ENCODE measurements around the gene ADM5.

ADM5 gene

GRCh38 chr19:49658566-49659442 lies 30.6 kb upstream of the ADM5 start:
- no peak for DNase-seq

GRCh38 chr19:49660338-49660961 lies 28.9 kb upstream of the ADM5 start:
- no peak for DNase-seq

- no peak for DNase-seq
Observed at GRCh38 chr19:49662011-49662410, 27.4 kb upstream of the ADM5 start.

- no peak for DNase-seq
Observed at GRCh38 chr19:49663224-49663623, 26.2 kb upstream of the ADM5 start.

- DNase-seq = peak; percentile 91
Observed at GRCh38 chr19:49664171-49665035, 25.0 kb upstream of the ADM5 start.

- no peak for DNase-seq
Observed at GRCh38 chr19:49665036-49665350, 24.4 kb upstream of the ADM5 start.

- DNase-seq = peak; percentile 99
Observed at GRCh38 chr19:49665351-49666119, 23.9 kb upstream of the ADM5 start, which contains the start of the genes BCL2L12 and IRF3. TSS of gene BCL2L12 (plus strand) at chr19:49665933. CDS start at chr19:49666693, 760 bp downstream. TSS of gene IRF3 (minus strand) at chr19:49665857. CDS start at chr19:49664838, 1,019 bp downstream.

GRCh38 chr19:49666120-49666444 lies 23.3 kb upstream of the ADM5 start:
- no peak for DNase-seq

- DNase-seq = no peak
Observed at GRCh38 chr19:49667473-49667872, 21.9 kb upstream of the ADM5 start.

GRCh38 chr19:49669516-49669915 lies 19.9 kb upstream of the ADM5 start:
- no peak for DNase-seq

GRCh38 chr19:49672131-49672919 lies 17.1 kb upstream of the ADM5 start:
- peak; percentile 71 for DNase-seq

- peak; percentile 94 for DNase-seq
Observed at GRCh38 chr19:49676136-49676783, 13.1 kb upstream of the ADM5 start.

- DNase-seq = peak; percentile 100
Observed at GRCh38 chr19:49676784-49677230, 12.6 kb upstream of the ADM5 start.

- peak; percentile 82 for DNase-seq
Observed at GRCh38 chr19:49677231-49677900, 12.0 kb upstream of the ADM5 start, which contains the start of gene PRMT1. TSS of gene PRMT1 (plus strand) at chr19:49677271. CDS start at chr19:49677281, 10 bp downstream.

- peak; percentile 87 for DNase-seq
Observed at GRCh38 chr19:49677901-49678674, 11.3 kb upstream of the ADM5 start.

- peak; percentile 72 for DNase-seq
Observed at GRCh38 chr19:49678985-49679770, 10.2 kb upstream of the ADM5 start.

- no peak for DNase-seq
Observed at GRCh38 chr19:49679771-49680413, 9.5 kb upstream of the ADM5 start.
